ENCODE results near the gene SGIP1.

The SGIP1 gene

GRCh38 chr1:66764994-66765578 lies 231.1 kb downstream of the SGIP1 start:
- H3K4me1 ChIP-seq (ENCODE audit: control insufficient read depth in 1 of 2, insufficient read depth in 1 of 2, low read depth in 1 of 2, low read length in 1 of 2) = peaks cover 16 to 20% of the 10 kb centered on the region in 2 experiments
- H3K36me3 ChIP-seq = peaks cover 2% of the 10 kb centered on the region
- H3K4me3 ChIP-seq (ENCODE audit: low read depth in 1 of 2, low read length in 1 of 2) = no peak overlapping the region
- no peaks in the 10 kb centered on the region for H3K27me3 ChIP-seq
- no peak overlapping the region for H3K27ac ChIP-seq
- peak; percentile 55 for TF ChIP-seq CTCF (IDR thresholded peaks at IDR 0.05)
- H3K9me3 ChIP-seq = no peaks in the 10 kb centered on the region

- H3K27me3 ChIP-seq = no peaks in the 10 kb centered on the region
- H3K4me3 ChIP-seq (ENCODE audit: low read depth in 1 of 2, low read length in 1 of 2) = no peak overlapping the region
- H3K4me1 ChIP-seq (ENCODE audit: control insufficient read depth in 1 of 2, insufficient read depth in 1 of 2, low read depth in 1 of 2, low read length in 1 of 2) = peaks cover 0 to 3% of the 10 kb centered on the region in 2 experiments
- peaks cover 26% of the 10 kb centered on the region for H3K36me3 ChIP-seq
- H3K27ac ChIP-seq = no peak overlapping the region
- H3K9me3 ChIP-seq = no peaks in the 10 kb centered on the region
- no peak for TF ChIP-seq CTCF (IDR thresholded peaks at IDR 0.05)
These were observed 233.7 kb downstream of the SGIP1 start for GRCh38 chr1:66767626-66768025.

GRCh38 chr1:66768965-66769364 lies 235.0 kb downstream of the SGIP1 start:
- no peak overlapping the region for H3K4me3 ChIP-seq (ENCODE audit: low read depth in 1 of 2, low read length in 1 of 2)
- no peaks in the 10 kb centered on the region for H3K27me3 ChIP-seq
- no peak for TF ChIP-seq CTCF (IDR thresholded peaks at IDR 0.05)
- no peaks in the 10 kb centered on the region for H3K9me3 ChIP-seq
- no peak overlapping the region for H3K27ac ChIP-seq
- peaks cover 0 to 3% of the 10 kb centered on the region in 2 experiments for H3K4me1 ChIP-seq (ENCODE audit: control insufficient read depth in 1 of 2, insufficient read depth in 1 of 2, low read depth in 1 of 2, low read length in 1 of 2)
- H3K36me3 ChIP-seq = peaks cover 37% of the 10 kb centered on the region

- Histone ChIP-seq H3K9me3 (no peaks in the 10 kb centered on the region), H3K27ac (no peak overlapping the region), H3K36me3 (peaks cover 44% of the 10 kb centered on the region), H3K4me3 (ENCODE audit: low read depth in 1 of 2, low read length in 1 of 2) (no peak overlapping the region), H3K4me1 (ENCODE audit: control insufficient read depth in 1 of 2, insufficient read depth in 1 of 2, low read depth in 1 of 2, low read length in 1 of 2) (peaks cover 0 to 3% of the 10 kb centered on the region in 2 experiments), H3K27me3 (no peaks in the 10 kb centered on the region)
- TF ChIP-seq CTCF (IDR thresholded peaks at IDR 0.05) = no peak
These were observed 235.7 kb downstream of the SGIP1 start for GRCh38 chr1:66769512-66770229.

- H3K9me3 ChIP-seq = no peaks in the 10 kb centered on the region
- H3K36me3 ChIP-seq = peaks cover 49% of the 10 kb centered on the region
- TF ChIP-seq CTCF (IDR thresholded peaks at IDR 0.05) = no peak
- peaks cover 0 to 3% of the 10 kb centered on the region in 2 experiments for H3K4me1 ChIP-seq (ENCODE audit: control insufficient read depth in 1 of 2, insufficient read depth in 1 of 2, low read depth in 1 of 2, low read length in 1 of 2)
- no peaks in the 10 kb centered on the region for H3K27me3 ChIP-seq
- no peak overlapping the region for H3K4me3 ChIP-seq (ENCODE audit: low read depth in 1 of 2, low read length in 1 of 2)
- no peak overlapping the region for H3K27ac ChIP-seq
These were observed 236.3 kb downstream of the SGIP1 start for GRCh38 chr1:66770240-66770639.

Data from neutrophil (primary cell).